GM20431 (cell line): Measurements from ENCODE around the gene PPP1R1A.

Source experiments
- in situ Hi-C: fragments of 300-500 bp; cut with MseI, MboI; formaldehyde crosslinking; loops from one replicate; pipeline ENCODE4 v1.15.0; 2020; ENCODE audit warnings: low sequenced_read_pairs; ENCODE audit not compliant: unreplicated experiment

Gene PPP1R1A

DNA sequence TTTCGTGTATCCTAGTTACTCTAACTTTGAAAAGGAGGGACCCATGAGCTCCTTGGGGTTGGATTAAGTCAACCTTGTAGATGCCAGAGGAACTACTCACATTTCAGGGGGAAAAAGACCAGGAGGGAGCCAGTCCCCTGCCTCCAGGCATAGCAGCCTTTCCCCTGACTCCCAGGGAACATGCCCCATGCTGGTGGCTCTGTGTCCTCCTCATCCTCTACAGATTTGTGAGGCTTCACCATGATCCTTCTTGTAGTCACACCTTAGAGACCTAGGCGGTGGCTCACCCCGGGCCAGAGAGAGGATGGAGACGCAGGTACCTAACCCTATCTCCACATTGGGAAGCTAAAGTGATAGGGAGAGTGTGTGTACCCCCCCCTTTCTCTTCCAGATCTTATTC is 16.0 kb upstream of the PPP1R1A start:
- in situ Hi-C loops = no loop called here

DNA sequence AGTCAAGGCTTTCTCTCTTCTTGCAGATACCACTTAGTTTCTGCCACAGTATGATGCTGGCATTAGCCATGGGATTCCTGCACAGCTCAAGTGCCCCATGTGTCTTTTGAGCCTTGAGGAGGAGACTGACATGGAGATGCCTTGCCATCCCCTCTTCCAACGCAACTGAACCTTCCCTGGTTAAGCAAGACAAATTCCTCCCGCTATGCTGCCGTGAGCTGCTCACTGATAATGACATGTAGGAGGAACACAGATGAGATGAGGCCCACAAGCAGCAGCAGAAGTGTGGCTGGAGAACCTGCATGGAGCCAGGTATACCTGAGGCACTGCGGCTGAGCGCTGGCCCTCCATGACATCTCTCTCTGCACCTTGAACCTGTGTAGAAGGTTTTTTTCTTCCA is 15.4 kb upstream of the PPP1R1A start:
- in situ Hi-C loops = no loop called here

DNA sequence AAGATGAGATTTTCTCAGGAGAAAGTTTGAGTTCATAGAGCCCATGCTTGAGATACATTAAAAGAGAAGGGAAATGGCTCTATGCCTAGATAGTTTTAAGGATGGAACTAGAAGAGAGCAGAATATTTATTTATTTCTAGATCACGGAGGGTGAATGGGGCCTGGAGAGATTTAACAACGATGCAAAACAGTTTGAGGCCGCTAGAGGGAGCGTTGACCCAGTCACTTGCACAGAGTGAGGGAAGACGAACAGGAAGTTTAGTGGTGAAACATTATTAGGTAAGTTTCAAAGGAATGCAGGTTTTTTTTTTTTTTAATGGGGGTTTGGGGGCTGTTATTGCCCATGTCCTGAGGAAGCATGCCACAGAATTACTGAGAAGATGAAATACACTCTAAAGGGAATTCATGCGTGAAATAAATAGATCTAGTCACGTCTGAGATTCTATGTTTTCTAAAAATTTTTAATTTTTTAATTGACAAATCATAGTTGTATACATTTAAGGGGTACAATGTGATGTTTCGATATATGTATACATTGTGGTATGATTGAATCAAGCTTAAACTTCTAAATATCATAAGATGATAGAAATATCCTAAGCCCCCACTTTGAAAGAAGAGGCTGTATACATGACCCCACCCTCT is 14.8 kb upstream of the PPP1R1A start:
- in situ Hi-C loops = no loop called here

DNA sequence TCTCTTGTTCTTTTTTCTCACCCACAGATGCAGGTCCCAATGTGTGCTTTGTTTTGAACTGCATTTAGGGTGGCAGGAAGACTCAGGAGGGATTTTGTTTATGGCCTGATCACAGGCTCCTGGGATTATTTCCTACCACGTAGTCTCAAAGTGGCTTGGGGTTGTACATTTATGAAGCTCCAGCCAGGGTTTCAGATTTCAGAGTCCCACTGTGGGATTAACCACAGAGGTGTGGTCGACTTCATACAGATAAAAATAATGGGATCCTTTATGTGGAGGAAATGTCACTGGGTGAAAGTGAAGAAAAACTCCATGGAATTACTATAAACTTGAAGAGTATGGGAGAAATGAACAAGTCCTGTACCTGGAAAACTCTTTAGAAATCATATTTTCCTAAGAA is 14.2 kb upstream of the PPP1R1A start:
- in situ Hi-C loops = no loop called here

DNA sequence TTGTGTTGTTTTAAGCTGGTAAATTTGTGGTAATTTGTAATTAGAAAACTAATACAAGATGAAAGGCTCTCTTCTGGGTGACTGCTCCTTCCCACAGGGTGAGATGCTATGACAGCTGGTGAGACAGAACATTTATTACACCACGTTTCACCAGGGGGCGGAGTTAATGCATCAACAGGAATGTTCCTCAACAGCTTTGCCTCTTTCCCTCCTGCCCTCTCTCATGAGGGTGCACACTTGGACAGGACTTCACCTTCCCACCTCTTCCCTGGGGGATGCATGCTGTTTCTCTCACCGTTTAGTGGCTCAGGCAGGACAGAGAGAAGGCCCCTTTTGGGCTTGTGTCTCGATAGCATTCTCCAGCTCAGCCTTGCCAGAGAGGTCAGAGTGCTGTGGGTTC is 13.4 kb upstream of the PPP1R1A start:
- in situ Hi-C loops = no loop called here

DNA sequence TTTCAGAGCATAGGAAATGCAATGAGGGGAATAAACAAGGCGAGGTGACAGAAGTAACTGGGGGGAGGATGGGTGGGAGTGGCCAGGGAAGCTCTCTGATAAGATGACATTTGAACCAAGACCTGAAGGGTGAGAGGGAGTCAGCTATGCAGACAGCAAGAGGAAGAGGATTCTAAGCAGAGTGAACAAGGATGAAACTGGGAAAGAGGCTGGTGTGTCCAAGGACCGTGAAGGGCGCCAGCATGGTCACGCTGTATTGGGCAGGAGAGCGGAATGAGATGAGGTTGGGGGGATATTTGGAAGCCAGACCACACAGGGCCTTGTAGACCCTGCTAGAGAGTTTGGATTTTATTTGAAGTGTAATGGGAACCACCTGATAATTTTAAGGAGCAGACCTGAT is 10.5 kb upstream of the PPP1R1A start:
- in situ Hi-C loops = no loop called here

DNA sequence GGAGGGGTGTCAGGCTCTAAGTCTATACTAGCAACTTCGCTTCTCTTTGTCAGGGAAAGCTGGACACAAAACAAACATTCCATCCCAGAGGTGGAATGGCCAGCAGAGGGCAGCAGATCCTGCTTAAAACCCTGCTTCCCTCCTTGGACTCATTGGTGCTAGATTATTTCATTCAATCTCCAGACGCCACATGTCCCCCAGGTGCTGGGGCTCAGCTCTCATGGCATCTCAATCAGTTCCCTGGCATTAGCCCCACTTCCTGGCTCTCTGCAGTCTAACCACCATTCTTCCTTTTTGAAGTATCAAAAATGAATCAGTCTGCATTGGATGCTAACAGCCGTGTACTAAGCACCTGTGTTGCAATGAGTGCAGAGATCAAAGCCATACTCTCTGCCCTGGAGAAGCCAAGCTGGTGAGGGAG is 8.1 kb upstream of the PPP1R1A start:
- in situ Hi-C loops = no loop called here

DNA sequence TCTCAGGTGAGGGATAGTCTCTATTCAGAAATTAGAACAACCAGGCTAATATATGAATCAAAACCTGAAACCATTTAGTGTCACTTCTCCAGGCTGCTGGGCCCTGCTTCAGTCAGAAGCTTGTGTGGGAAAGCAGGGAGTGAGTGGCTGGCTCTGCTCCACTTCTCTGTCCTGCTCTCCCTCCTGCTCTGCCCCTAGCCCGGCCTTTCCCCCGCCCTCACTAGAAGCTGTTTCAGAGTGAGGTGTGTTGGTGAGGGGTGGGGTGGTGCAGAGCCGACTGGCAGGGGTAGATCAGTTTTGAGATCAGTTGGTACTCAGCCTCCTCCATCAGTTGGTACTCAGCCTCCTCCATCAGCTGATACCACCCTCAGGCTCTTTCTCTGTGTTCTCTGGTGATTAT is 7.0 kb upstream of the PPP1R1A start:
- in situ Hi-C loops = no loop called here

DNA sequence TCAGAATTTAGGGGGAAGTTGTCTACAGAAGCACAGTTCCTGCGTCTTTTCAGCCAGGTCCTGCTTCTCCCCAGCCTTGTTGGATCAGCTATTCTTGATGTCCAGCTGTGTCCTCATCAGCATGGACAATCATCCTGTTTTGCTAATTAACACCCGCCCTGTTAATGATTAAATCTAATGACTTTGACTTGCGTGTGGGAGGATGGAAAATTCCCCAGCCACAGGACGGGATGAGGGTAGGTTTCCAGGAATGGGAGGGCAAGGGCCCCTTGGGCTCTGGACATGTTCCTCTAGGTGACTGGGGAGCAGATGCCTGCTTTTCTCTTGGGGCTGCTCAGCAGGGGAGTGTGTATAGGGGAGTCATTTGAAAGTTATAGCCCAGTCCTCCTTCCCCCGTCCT is 5.3 kb upstream of the PPP1R1A start:
- in situ Hi-C loops = no loop called here

DNA sequence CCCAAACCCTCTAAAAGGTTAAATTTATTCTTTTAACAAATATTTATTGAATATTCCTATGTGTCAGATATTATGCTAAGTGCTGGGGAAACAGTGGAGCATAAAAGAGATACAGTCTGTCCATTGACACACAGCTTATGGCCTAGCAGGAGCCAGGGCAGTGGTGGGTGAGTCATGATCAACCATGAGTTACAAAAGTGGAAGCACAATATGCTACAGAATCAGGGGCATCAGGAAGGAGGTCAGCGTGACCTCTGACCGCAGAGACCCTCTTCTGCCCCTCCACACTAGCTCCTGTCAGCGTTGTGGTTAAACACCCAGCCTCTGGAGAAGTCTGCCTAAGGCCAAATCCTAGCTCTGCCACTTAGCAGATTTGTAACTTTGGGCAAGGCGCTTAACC is 4.7 kb upstream of the PPP1R1A start:
- in situ Hi-C loops = no loop called here

DNA sequence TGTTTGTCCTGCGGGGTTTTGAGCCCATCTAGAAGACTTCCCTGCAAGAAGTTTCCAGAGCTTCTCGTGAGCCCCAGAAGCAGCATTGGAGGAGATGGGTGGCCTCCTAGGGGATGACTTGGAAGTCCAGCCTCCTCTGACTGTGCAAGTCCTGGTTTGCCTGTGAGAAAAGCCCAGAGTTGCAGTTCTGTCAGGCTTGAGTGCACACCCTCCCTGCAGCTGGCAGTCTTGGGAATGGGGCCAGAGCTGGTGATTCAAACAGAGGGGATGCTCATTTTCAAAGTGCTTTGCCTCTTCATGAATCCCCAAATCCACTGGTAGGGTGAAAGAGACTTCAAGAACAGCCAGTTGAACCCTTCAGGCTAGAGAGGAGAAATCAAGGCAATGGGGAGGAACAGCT is 3.9 kb upstream of the PPP1R1A start:
- in situ Hi-C loops = no loop called here

DNA sequence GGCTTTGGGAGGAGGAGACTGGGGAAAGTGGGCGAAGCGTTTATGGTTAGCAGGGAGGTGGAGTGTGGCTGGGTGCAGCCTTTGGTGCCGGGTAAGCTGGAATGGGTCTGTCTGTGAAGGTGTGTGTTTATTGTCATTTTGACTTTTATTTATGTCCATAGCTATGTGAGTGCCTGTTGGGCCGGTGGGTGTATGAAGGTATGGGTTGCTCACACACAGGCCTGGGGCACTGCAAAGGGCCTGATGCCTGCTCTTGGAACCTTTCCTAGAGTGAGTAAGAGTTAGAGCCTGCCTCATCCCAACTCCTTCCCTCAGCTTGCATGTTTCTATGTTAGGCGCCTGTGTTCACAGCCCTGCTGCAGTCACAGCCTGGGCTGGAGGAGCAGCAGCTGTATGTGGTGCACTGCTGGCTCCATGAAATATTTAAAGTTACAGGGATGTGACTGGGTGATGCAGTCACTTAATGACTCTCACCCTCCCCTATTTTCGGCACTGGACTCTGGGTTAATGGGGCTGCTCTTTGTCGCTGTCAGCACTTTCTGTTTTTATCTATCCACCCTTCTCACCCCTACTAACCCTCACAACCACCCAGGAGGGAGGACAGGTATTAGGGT is 2.6 kb upstream of the PPP1R1A start:
- in situ Hi-C loops = no loop called here

DNA sequence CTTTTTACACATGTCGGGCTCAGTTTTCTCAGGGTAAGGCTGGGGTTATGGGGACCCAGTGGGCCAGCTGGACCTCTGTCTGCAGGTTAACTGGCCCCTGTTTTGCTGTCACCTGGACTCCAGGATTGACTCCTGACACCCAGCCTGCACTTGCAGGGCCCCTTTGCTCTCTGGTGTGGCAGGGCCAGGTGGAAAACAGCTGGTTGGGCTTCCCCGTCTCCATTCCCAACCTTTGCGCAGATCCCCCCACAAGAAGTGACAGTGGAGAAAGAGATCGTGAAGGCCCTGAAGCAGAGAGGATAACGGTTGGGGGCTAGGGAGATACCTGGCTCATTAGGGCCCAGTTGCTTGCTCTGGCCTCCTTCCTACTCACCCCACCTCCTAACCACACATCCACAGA is 1.5 kb upstream of the PPP1R1A start:
- in situ Hi-C loops = no loop called here

DNA sequence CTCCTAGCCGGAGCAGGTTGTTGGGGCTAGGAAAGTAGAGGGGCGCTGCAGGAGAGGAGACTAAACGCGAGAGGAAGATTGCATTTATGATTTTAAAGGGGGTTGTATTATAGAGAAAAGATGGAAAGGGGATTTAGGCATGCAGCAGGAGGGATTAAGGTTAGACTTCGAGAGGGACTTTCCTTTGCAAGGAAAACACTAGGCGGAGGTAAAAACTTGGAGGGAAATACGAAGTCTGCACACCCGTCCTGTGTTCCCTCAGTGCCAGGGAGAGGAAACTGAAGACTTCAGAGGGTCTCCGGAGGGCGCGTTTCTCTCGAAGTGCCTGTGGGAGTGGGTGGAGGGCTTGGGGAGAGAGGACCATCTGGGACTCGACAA is 420 bp upstream of the PPP1R1A start:
- in situ Hi-C loops = no loop called here

DNA sequence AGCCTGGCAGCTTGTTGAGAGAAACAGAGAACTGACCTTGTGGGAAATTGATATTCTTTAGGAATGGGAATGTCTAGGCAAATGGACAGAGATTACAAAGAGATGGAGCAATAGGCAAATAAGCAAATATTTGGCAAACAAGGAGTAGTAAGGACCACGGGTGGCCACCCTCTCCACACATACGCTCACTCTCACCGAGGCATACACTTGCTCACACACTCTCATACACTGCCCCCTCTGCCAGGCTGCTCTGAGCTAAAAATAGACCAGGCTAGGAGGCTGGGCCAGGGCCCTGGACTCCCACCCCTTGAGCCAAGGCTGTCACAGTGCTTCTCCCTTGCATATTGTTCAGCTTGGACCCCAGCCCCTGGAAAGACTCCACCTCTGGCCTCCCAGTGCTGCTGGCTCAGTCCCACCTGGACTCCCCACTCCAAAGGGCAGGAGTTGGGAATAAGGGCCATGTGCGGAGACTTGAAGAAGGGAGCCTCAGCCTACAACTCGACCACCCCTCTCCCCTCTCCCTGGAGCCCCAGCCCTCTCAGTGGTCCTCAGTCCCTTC is 1.1 kb downstream of the PPP1R1A start:
- in situ Hi-C loops = no loop called here

DNA sequence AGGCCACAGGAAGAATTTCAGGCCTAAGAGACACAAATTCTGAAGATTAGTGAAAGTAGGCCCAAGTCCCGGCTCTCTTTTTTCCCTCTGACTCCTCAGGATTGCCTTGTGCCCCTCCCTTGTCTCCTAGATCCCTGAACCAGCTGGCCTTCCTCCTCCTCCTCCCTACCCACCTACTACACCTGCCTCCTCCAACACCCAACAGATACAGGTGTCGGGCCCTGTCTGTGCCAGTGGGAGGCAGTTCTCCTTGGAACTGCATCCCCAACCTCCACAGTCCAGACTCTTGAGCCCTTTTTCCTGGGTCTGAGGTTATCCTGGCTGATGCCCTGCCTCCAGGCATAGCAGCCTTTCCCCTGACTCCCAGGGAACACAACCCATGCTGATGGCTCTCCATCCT is 1.8 kb downstream of the PPP1R1A start:
- in situ Hi-C loops = no loop called here

DNA sequence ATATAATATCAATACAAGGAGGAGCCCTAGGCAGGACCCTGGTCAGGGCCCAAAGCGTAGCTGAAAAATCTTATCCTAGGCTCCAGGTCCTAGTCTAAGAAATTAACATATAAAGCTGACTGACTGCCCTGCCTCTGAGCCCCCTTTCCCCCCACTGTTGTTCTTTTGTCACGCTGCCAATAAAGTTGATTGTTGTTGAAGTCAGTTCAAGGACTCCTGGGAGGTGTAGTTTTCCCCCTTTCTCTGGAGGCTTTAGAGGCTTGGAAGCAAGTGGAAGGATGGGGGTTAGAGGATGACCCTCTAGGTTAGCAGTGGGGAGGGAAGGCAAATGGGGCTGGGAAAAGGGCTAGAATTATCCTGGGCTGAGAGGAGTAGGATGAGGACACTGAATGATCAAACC is 3.2 kb downstream of the PPP1R1A start:
- in situ Hi-C loops = no loop called here

DNA sequence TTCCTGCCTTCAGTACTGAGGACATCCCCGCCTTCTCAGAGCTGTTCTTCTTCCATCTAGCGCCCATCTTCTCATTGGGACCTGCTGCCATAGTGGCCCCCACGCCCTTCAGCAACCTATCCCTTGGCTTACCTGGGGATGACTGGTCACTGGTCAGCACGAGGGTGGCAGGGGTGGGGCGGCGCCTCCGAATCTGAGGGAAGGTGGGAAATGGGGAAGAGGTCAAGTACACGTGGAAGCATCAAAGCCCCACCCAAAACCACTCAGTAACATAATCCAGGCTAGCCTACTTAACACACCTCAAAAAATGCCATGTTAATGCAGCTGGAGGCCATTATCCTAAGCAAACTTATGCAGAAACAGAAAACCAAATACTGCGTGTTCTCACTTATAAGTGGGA is 4.3 kb downstream of the PPP1R1A start:
- in situ Hi-C loops = no loop called here

DNA sequence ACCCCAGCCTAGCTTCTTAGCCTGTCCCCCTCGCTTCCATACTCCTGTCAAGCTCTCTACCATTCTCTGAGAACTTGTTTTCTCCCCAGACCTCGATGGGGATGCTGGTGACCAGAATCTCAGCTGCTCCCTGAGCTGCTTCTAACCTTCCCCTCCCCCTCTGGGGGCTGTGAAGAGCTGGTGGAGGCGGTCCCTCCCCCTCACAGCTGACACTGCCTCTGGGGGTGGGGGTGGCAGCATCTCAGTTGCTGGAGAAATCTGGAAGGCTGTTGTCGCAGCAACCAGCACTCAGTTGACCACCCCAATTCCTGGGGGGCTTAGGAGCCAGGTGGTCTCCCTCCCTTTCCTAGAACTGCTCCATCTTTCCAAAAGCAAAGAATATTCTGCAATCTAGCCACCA is 4.7 kb downstream of the PPP1R1A start:
- in situ Hi-C loops = no loop called here

DNA sequence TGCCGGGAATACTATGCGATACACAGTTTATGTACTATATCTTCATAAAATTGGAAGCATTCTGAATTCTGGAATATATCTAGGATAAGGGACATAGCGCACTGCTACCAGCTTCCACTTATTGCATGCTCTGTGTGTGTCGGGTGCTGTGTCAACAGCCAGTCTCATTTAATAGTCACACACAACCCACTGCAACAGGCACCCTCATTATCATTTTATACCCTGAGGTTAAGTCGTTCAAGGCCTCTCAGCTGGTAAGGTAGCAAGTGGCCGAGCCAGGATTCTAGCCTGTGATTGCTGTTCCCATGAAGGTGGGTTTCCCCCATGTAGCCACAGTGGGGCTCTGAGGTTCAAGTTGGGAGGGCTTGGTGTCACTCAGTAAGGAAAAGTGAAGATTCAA is 7.0 kb downstream of the PPP1R1A start:
- in situ Hi-C loops = no loop called here

DNA sequence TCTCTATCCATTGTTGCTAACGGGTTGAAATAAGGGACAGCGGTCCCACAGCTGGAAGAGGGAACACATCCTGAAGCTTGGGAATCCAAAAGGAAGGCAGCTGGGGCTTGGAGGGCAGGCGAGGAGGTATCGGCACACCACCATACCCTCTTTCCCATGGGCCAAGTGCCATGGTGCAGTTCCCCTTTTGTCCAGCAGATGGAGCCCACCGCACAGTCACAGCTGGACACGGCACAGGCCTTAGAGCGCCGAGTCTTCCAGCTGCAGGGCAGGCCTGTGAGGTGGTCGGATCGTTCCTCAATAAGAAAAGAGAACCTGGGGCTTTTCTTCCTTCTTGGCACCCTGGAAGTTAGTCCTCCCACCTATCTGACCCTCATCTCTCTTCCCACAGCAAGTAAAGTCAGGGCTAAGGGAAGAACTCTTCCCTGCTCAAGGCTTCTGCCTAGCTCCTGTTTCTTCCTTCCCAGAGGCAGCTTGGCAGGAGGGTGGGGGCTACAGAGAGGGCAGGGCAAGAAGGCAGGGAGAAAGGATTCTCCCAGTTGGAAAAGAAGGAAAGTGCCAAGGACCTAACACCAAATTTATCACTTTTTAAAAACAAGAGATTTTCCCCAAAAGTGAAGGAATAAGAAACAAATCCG is 8.6 kb downstream of the PPP1R1A start:
- in situ Hi-C loops = no loop called here

DNA sequence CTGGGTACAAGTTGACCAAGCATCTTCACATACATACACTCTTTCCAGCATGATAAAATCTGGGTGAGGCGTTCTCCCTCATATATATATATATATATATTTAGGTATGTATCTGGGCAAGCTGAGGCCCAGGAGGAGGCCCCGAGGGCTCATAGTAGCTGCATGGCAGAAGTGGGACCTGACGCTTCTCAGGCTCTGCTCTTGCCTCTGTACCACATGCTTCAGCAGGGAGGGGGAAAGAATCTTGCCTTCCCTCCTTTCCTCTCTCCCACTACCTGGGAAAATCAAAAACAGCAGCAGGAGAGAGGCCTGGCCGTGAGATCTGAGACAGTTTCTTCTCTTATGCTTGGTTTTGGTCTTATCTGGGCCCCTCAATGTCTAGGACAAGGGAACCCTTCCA is 9.2 kb downstream of the PPP1R1A start:
- in situ Hi-C loops = no loop called here
